Right hindlimb (tissue), 1 donor: ENCODE results near the gene CENPS.
"Not testable (repeated sequence)": the region's sequence is repeated elsewhere in the genome, so short reads cannot be mapped to it uniquely, and the experiment has no call there.

ENCODE experiments used
- DNase-seq: peaks from one replicate; pipeline ENCODE4 v3.0.0-alpha.2; 2018

Gene CENPS

DNA sequence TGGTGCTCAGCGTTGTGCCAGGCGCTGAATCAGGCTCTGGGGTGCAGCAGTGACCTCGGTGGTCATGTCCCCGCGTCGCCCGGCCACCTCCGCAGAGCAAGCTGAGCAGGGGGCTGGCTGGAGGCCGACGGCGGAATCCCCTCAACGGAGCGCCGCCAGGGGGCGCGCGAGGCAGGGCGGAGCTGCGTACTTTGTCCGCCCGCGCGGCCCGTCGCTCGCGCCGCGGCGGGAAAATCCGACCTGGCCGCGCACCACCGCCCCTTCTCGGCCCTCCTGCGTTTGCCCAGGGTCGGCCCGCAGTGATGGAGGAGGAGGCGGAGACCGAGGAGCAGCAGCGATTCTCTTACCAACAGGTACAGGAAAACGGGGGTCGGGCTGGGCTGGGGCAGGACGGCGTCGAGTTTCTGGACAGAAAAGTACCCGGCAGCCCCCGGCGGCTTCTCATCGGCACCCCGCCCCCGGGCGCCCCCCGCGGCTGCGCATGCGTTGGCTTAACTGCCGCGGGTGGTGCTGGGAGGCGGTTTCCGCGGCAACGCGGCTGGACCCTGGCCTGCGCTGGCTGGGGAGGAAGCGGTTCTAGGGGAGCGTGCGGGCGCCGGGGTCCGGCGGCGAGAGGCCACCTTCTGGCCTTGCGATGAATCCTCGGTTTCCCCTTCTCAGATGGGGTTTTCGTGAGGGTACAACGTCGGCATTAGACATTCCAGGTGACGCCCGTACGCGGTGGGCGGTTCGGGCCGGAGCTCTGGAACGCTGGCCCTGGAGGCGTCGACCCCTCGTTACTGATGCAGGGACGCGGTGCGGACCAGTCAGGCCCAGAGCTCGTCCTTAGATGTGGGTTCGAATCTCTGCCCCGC, at the start of gene CENPS:
TSS of gene CENPS (plus strand) at position 218 of the 854 bp plus-strand sequence. CDS start at position 303, 85 bp downstream.
- peak; percentile 93 for DNase-seq

DNA sequence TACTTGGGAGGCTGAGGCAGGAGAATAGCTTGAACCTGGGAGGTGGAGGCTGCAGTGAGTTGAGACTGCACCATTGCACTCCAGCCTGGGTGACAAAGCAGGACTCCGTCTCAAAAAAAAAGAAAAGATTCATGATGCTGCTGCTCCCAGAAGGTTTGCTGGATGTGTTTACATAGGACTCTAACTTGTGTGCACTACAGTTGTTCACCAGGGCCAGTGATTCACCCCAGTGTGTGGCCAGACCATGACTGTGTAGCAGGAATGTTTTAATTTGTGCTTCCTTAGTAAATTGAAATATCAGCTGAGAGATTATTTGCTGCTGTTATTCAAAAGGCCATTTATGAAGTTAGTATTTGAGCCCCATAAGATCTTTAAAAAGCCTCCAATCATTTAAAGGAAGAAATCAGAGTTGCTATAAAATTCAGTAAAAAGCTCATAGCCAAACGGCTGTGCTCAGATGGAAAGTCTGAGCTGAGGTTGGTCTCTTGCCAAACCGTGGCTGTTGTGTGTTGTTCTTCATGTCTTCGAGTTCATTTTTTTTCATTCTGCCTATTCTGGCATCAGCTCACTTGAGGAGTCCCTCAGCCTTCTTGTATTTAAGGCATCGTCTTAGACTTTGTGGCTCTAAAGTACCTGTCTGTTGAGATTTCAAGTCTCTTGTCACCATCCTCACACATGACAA, 49.5 kb upstream of the CENPS start:
- peak; percentile 50 for DNase-seq

DNA sequence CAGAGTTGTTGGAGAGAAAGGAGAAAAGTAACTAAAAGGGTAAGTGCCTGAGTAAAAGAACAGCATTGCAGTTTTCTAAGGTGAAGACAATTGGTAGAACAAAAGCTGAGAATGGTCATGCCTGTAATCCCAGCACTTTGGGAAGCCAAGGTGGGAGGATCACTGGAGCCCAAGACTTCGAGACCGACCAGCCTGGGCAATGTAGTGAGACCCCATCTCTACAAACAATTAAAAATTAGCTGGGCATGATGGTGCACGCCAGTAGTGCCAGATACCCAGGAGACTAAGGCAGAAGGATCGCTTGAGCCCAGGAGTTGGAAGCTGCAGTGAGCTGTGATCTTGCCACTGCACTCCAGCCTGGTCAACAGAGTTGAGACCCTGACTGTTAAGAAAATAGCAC, 46.6 kb upstream of the CENPS start:
- DNase-seq, result no peak

DNA sequence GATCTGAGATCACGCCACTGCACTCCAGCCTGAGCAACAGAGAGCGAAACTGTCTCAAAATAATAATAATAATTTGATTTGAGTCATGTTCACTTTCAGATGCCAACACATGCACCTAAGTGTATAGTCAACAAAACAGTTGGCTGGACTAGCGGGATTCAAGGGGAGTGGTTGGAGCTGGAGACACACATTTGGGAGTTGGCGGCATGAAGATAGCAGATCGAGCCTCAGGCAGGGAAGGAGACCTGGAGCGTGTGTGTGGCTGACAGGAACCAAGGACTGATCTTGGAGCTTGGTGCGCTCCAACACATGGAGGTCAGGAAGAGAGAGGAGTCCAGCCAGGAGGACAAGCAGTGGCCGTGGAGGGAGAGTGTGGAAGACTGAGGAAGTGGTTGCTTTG, 46.0 kb upstream of the CENPS start:
- DNase-seq, result no peak

DNA sequence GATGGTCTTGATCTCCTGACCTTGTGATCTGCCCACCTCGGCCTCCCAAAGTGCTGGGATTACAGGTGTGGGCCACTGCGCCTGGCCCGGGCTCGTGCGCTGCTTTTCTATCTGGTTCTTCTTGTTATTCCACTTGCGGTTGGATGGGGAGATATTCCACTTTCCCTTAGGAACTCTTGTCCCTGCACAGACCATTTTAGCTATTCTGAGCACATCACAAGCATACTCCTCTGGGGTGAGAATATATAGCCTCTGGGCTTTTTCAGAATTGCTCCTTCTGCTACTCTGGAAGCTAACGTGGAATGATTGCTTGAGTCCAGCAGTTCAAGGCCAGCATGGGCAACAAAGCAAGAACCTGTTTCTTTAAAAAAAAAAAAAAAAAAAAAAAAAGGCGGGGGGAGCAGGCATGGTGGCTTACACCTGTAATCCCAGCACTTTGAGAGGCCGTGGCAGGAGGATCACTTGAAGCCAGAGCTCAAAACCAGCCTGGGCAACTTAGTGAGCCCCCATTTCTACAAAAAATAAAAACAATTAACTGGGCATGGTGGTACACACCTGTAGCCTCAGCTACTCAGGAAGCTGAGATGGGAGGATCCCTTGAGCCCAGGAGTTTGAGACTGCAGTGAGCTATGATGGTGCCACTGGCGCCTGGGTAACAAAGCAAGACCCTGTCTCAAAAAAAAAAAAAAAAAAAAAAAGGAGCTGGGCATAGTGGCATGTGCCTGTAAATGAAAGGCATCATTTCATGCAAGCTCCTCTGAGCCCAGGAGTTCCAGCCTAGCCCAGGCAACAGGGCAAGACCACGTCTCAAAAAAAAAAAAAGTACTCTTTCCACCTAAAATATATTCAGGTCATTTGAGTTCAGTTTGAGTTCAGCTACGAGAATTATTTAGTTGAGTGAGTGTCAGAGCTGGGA, 43.2 kb upstream of the CENPS start:
- DNase-seq, result no peak

DNA sequence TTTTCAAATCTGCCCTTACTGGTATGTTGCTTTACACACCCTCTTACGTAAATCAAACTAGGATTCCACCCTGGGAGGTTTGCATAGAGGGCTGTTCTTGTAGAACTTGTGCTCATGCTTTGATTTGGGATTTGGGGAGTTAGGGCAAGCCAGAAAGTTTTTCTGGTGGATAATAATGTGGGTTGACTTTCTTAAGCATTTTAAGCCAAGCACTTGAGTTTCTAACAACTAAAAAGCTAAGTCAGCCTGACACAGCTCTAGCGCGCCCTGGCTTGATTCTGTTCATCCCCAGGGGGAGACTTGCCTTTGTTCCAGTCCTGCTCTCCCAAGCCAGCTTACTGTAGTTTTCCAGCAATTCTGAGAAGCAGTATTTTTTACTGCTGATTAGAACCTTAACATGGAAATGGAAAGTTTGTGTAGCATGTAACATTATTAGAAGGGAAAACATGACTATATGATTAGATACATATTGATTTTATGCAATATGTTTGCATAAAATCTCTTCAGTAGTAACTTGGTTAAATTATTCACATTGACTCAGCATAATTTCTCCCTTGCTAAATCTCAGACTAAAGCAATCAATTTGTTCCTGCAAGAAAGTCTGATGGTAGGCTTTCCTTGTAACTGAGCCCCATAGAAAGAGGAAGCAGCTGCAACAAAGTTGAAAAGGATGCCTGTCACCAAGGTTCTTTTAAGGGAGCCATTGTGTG, 42.4 kb upstream of the CENPS start:
- DNase-seq, result peak; percentile 85

DNA sequence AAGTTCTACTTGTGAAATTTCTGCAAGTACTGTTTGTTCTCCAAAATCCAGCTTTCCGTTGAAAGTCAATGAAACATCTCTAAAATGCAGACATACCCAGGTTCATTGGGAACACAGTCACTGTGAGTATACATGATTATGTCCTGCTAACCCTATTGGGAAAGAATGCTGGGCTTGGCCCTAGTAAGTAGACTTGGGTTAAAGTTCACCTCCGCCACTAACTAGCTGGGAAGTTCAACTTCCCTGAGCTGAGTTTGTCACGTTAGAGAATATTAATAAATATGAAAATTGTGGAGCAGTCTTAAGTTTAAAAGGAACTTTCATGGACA, 41.9 kb upstream of the CENPS start:
- DNase-seq, result no peak

DNA sequence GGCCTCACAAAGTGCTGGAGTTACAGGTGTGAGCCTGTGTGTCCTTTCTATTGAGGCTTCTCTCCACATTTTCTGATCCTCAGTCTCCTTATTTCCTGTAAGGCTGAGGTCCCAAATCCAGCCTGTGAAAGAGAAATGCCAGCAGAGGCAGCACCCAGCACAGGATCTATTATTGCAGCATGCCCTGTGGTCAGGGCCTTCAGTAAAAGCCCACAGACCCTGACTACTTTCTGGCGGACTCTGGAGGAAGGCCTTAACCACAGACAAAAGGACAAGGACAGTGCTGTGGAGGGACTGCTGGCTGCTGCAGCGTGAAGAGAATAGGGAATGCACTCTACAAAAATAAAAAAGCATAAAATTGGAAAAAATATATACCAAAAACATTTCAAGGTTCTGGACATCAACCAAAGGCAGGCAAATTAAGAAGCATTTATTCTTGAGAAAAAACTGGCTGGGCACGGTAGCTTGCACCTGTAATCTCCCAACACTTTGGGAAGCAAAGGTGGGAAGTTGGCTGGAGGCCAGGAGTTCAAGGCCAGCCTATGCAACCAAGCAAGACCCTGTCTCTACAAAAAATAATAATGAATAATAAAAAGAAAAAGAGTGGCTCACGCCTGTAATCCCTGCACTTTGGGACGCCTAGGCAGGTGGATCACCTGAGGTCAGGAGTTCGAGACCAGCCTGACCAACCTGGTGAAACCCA, 40.8 kb upstream of the CENPS start:
- no peak for DNase-seq

DNA sequence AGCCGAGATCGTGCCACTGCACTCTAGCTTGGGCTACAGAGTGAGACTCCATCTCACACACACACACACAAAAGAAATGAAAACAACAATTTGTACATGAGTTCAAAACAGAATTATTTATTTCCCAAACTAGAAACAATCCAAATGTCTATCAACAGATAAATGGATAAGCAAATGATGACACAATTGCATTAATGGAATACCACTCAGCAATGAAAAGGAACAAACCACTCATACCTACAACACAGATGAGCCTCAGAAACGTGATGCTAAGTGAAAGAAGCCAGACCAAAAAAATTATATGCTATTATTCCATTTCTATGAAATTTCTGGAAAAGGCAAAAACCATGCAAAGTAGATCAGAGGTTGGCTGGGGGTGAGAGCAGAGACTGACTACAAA, 33.4 kb upstream of the CENPS start:
- no peak for DNase-seq

DNA sequence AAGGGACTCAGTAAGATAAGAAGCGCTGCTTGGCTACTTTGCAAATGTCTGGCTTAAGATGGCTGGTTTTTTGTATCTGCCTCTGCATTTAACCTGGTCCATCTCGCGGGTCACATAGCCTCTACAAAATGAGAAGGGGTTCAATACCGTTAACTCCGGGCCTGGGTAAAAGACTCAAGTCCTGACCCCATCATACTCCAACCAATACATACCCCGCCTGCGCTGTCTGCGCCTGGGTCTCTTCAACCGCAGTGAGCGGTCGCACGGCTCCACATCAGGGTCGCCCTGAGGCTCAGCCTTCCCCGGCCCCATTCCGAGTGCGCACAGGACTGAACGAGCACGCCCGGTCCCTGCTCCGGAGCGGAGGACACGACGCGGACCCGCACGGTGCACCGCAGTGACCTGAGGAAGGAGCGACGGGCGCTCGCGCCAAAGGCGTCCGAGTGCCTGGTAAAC, 31.9 kb upstream of the CENPS start:
- no peak for DNase-seq

DNA sequence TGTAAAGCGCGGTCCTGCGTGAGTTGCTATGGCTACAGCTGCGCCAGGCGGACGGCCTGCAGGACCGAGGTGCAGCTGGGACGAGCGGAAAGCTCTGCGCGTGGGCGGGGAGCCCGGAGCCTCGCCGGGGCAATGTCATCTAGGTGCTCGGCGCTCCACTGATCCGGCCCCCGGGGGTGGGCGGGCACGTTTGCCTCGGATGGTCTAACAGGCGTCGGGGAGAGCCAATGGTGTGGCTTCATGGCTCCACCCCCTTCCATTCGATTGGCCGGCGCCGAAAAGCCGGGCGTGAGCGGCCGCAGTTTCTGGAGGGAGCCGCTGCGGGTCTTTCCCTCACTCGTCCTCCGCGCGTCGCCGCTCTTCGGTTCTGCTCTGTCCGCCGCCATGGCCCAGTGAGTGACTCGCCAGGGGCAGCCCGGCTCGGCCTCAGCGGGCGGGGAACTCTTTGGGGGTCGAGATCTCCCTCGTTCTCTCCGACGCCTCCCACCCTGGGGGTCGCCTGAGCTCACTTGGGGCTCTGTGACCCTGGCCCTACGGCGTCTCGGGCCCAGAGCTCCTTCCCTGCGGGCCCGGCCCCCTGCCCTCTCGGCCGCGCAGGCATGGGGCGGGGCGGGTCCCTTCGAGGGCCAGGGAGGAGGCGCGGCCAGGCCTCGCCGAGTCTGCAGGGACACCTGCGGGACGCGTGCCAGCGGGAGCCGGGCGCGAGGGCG, 31.3 kb upstream of the CENPS start, which contains the start of gene PGD:
TSS of gene PGD (plus strand) at position 331 of the 710 bp plus-strand sequence. CDS start at position 385, 54 bp downstream.
- DNase-seq, result peak; percentile 99

DNA sequence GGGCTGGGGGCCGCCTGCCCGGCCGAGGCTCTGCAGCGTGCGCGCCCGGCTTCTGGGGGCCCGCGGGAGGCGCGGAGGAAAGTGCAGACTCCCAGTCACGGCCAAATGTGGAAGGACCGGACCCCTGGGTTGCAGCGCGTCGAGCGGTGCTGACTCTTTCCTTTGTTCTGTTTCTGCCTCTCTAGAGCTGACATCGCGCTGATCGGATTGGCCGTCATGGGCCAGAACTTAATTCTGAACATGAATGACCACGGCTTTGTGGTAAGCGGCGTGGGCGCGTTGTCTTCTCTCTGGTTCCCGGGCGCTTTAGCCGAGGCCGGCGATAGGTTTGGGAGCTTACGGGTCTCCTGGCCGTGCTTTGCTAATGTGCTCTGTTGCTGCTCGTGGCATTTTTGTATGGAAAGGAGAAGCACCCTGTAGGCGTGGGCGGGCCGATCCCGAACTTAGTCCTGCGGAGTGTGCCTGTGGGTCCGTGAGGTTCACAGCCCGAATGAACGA, 30.7 kb upstream of the CENPS start:
- DNase-seq, result no peak

DNA sequence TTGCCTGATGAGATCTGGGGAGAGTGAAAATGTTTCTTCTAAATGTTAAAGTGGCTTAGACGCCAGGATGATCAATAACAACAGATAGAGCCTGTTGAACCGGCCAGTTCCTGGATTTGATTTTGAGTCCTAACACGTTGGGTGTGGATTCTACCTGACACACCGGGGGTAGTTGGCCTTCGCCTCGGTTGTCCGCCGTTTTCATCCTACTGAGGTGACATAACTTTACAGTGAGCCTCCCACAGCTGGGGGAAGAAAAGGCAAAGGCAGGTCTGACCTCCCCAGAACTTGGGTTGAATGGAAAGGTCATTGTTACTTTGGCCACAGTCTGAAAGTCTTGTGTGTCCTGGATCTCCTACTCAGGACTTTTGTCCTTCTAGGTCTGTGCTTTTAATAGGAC, 30.2 kb upstream of the CENPS start:
- DNase-seq, result no peak

DNA sequence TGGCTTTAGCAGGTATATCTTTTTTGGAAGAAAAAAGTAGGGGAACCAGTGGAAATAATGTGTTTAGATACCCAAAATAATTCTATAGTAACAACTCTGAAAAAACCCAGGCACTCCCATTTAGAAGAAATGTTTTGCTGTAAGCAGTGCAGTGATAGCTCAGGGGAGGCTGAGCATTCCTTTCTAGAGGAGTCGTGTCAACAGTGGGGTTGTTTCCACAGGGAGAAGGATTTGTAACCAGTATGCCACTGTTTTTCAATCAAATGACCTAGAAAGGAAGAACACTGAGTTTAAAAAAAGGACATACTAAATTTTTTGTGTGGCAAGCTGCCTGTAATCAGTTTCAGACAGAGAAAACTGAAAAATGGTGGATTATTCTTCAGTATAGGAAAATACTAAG, 29.0 kb upstream of the CENPS start:
- DNase-seq, result no peak

DNA sequence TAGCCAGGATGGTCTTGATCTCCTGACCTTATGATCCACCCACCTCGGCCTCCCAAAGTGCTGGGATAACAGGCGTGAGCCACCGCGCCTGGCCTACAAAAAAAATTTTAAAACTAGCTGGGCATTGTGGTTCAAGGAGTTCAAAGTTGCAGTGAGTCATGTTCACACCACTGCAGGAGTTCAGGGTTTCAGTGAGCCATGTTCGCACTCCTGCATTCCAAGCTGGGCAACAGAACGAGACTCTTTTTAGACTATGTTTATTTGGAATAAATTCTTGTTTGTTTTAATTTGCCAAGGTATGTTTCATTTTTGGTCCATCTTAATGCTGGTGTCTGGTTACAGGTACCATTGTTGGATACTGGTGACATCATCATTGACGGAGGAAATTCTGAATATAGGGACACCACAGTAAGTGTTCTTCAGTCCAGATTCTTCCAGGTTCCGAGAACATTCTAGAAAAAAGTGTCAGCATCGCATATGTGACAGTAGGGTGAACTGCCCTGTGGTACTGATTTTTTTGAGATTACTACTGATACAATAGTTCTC, 27.4 kb upstream of the CENPS start:
- DNase-seq, result no peak

DNA sequence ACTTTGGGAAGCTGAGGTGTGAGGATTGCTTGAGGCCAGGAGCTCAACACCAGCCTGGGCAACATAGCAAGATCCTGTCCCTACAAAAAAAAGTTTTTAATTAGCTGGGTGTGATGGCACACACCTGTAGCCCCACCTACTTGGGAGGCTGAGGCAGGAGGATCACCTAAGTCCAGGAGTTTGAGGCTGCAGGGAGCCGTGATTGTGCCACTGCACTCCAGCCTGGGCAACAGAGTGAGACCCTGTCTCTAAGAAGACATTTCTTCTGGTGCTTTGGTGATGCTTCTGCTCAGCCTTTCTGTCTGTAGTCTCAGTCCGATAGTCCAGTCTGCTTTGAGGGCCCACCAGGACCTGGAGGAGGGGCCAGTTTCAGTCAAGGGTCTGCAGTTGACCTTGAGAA, 23.0 kb upstream of the CENPS start:
- DNase-seq, result no peak

DNA sequence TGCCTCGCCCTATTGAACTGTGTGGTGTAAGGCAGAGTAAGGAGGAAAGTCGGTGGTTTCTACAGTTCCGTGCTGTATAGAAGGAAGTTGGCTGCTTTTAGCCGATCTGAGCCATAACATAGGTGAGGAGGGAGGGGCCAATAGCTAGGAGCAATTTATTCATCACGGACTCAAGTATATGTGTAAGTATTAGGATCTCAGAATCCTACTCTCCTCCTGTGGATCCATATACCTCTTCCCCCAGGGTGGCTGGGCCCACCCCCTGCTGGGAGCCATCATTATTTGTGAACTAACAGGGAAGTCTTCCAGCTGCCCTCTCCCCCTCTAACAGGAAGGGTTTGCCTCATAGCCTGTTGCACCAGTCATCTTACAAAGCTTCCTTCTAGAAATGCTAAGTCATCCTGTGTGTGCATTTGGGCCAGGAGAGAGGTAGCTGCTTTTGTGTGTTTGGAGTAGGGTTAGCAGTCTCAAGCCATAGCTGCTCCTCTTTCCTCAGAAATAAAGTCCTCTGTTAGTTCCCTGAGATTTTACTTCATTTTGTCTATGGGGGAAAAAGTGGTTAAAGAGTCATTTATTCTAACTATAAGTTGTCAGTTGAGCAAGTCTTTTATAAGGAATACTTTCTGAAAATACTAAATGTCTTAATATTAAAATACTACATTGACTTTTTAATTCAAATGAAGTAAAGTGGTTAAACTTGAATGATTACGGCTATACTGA, 14.9 kb upstream of the CENPS start:
- no peak for DNase-seq

DNA sequence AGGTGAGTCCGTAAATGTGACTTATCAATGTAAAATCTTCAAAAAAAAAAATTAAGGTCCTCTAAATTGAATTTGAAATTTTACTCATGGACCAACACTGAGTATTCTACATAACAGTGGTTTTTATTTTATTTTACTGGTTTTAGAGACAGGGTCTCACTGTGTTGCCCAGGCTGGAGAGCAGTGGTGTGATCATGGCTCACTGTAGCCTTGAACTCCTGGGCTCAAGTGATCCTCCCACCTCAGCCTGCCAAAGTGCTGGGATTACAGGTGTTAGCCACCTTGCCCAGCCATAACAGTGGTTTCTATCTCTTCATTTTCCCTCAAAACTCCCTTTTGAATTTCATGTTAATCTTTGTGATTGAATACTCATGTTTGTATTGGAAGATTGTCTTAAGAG, 14.3 kb upstream of the CENPS start:
- DNase-seq, result not testable (repeated sequence)

DNA sequence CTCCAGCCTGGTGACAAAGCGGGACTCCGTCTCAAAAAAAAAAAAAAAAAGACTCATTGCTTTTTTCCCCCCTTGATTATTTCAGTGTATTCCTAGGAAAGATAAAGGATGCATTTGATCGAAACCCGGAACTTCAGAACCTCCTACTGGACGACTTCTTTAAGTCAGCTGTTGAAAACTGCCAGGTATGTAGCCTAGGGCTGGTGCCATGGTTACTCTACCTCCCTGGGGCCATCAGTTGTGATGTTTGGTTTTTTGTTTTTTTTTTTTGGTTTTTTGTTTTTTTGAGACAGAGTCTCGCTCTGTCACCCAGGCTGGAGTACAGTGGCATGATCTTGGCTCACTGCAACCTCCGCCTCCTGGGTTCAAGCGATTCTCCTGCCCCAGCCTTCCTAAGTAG, 11.5 kb upstream of the CENPS start:
- DNase-seq, result not testable (repeated sequence)

DNA sequence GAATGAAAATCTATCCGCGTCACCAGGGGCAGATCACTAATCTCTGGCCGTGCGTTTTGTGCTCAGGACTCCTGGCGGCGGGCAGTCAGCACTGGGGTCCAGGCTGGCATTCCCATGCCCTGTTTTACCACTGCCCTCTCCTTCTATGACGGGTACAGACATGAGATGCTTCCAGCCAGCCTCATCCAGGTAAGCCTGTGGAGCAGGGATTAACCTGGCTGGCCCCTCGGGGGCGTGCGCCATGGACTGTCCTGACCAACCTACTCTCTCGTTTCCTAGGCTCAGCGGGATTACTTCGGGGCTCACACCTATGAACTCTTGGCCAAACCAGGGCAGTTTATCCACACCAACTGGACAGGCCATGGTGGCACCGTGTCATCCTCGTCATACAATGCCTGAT, 10.9 kb upstream of the CENPS start:
- DNase-seq, result no peak
